GM21825 (cell line): Measurements from ENCODE around the gene ANGEL2.
A peak's percentile ranks its signal among the peaks of the same experiment; 100 is the strongest.
"Not testable (repeated sequence)": the region's sequence is repeated elsewhere in the genome, so short reads cannot be mapped to it uniquely, and the experiment has no call there.

ENCODE experiments used
- ATAC-seq: cut with Tn5 transposase; IDR thresholded peaks from one replicate; pipeline ENCODE4 v1.9.1; 2021; ENCODE audit warnings: mild to moderate bottlenecking, moderate library complexity; ENCODE audit not compliant: unreplicated experiment

ANGEL2 gene

DNA sequence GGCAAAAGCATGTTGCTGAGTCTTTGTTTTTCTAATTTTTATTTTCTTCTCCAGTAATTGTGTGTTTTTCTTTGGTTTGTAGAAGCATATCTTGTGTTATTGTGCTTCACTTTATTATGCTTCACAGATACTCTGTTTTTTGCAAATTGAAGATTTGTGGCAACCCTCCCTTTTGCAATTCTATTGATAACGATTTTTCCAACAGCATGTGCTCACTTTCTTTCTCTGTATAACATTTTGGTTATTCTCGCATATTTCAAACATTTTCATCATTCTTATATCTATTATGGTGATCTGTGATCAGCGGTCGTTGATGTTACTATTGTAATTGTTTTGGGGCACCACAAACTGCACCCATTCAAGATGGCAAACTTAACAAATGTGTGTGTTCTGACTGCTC lies 3.8 kb upstream of the ANGEL2 start:
- no peak for ATAC-seq

DNA sequence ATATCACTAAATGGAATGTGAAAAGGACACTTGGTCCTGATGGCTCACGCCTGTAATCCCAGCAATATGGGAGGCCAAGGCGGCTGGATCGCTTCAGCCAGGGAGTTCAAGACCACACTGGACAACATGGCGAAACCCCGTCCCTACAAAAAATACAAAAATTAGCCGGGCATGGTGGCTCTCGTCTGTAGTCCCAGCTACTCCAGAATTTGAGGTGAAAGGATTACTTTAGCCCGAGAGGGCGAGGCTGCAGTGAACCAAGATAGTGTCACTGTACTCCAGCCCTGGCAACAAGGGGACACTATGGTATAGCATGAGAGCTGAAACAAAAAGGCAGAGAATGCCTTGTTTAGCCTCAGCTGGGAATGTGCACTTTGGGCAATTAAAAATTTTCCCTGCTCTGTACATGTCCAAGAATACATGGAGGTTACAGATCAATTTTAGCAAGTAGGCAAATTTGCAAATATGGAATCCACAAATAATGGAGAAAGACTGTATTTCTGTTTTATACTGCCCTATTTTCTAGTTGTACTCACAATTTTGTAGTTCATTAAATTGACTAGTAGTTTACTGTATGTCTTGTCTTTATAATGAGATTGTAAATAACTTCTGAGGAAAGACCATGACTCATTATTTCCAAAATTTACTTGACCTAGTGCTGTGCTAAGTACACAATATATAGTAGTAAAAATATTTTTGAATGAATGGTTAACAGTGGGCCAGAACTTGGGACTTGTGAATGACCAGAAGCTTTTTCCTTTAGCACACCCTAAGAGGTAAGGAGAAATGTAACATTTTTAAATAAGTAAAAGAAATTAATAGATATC lies 2.0 kb upstream of the ANGEL2 start:
- ATAC-seq = no peak

GRCh38 chr1:213014642-213015041 lies 1.0 kb downstream of the ANGEL2 start:
- no peak for ATAC-seq

- ATAC-seq = peak; percentile 66
Observed at GRCh38 chr1:213008564-213008963, 7.1 kb downstream of the ANGEL2 start.

DNA sequence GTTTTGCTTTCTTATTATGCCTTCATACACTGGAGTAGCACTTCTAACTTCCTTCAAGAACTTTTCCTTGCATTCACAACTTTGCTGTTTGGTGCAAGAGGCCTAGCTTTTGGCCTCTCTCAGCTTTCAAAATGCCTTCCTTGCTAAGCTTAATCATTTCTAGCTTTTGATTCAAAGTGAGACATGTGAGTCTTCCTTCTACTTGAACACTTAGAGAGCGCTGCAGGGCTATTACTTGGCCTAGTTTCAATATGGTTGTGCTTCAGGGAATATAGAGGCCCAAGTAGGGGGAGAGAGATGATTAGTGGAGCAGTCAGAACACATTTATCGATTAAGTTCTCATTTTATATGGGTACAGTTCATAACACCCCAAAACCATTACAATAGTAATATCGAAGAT lies 12.4 kb downstream of the ANGEL2 start:
- no peak for ATAC-seq

GRCh38 chr1:212994926-212995325 lies 20.7 kb downstream of the ANGEL2 start:
- no peak for ATAC-seq

GRCh38 chr1:212993960-212994359 lies 21.7 kb downstream of the ANGEL2 start:
- ATAC-seq = not testable (repeated sequence)

DNA sequence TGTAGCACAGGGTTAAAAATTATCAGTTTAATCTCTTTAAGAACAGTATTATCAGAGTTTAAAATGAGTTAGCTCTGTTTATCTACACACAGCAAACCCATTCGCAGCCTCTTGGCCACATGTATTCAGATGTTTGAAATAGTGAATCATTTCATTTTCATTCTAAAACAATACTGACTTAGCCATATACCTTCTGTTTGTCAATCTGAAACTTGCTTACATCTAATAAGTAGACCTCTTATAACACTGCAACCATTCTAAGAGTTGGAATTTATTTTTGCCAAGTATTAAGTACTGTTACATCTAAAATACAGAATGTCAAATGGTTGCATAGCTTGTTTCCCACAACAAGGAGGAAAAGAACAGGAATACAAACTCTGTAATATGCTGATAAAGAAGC lies 25.4 kb downstream of the ANGEL2 start:
- ATAC-seq = no peak

- ATAC-seq = no peak
Observed at GRCh38 chr1:212987702-212988322, 27.9 kb downstream of the ANGEL2 start.

GRCh38 chr1:212986551-212986950 lies 29.1 kb downstream of the ANGEL2 start:
- ATAC-seq = no peak

DNA sequence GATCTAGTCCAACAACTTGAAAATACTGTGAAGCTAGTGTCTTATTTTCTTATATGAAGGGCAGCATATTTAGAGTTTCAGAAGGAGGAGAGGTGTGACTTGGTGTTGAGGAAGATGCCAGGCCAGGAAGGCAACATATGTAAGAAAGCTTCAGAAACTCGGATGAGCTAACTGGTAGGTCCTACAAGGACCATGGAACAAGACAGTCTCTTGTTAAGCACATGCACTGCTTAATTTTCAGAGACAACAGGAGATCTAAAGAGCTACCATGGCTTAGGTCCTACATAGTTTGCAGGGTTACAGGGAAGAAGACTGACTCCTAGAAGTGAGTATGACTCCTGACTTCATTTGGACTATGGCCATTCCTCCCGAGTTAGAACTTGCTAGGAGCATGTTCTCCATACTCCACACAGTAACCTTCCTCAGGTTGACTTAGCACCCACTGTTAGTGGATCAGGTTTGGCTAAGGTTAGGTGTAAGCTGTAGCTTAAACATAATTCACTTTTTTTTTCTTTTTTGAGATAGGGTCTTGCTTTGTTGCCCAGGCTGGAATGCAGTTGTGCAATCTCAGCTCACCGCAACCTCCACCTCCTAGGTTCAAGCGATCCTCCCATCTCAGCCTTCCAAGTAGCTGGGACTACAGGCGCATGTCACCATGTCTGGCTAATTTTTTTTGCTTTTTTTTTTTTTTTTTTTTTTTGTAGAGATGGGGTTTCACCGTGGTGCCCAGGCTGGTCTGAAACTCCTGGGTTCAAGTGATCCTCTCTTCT lies 31.0 kb downstream of the ANGEL2 start:
- ATAC-seq = no peak

GRCh38 chr1:212983482-212983881 lies 32.2 kb downstream of the ANGEL2 start:
- ATAC-seq = no peak

DNA sequence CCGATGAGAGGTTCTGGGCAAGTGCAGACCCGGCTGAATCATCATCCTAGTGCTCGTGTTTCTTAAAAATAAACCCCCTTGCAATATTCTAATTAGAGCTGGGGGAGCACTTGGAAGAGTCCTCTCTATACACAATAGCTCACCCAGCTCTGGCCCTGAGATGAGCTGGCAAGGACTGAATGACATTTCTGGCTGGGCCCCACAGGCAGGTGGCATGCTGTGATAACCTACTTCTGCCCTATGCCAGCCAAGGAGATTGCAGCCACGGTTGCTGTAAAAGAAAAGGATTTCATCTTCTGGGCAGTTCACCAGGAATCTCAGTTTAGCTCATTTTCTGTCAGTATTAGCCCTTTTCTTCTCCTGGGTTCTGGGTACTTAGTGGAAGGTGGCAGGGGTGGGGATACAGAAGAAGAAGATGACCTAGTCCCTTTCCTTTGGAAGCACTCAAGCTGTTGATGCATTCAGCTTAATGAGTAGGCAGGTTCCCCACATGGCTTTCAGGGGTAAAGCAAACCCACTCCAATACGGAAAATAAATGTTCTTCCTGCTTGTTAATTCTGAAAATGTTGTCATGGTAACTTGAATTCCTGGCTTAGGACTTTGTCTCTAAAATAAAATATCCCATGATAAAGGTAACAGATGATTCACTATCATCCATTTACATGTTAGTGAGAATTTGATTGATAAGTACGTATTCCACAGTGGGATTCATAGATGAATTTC lies 33.1 kb downstream of the ANGEL2 start:
- no peak for ATAC-seq

DNA sequence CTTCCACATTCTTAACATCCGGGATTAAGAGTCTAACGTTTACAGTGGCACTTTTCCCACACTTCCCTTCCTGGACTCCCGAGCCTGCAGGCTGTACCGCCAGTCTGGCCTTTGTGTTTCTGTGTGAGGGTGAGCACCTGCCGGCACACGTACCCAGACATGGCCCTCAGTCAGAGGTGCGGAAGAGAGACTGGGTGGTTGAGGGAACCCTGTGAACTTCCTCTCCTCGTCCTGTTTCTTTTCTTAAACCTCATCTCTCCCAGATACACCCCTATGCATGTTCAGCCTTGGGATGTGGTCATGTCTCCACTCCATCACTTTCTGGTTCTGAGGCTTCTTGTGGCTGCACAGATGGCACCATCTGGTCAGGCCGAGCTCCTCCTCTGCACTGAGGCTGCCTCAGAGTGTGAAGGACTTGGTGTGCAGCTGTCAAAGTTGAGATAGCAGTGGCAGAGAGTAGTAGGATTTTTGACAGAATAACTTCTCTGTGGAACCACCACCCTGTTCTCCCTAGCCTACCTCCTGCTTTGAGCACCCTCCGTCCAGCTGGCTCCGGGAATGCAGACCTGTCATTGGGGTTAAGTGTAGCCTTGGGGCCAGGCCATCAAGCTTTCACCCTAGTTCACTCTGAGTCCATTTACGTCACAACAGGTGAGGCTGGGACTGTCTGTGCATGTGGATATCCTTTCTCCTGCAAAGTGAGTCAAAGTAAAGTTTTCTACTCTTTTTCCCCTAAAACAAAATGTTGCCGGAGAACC lies 33.9 kb downstream of the ANGEL2 start:
- peak; percentile 59 for ATAC-seq

DNA sequence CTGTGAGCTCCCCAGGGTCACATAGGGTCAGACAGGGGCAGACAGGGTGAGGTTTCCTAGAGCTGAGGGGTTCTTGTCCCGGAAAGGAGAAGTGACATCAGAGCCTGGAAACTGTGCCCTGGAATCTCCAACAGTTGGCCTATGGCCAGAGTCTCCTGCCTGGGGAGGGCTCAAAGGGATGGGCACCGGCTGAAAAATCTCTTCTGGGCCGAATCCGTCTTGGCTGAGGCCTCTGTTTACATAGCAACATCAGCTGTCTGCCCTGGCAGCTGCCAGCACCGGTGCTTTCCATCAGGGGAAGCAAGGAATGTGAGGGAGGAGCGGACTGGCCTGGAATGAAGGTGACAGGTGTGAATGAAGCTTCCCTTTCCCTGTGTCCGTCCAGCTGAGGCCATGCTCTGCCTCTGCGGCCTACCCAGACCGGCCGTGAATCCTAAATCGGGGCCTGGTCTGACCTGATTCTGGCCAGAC lies 34.6 kb downstream of the ANGEL2 start:
- no peak for ATAC-seq

GRCh38 chr1:212980123-212980785 lies 35.4 kb downstream of the ANGEL2 start:
- ATAC-seq = no peak

DNA sequence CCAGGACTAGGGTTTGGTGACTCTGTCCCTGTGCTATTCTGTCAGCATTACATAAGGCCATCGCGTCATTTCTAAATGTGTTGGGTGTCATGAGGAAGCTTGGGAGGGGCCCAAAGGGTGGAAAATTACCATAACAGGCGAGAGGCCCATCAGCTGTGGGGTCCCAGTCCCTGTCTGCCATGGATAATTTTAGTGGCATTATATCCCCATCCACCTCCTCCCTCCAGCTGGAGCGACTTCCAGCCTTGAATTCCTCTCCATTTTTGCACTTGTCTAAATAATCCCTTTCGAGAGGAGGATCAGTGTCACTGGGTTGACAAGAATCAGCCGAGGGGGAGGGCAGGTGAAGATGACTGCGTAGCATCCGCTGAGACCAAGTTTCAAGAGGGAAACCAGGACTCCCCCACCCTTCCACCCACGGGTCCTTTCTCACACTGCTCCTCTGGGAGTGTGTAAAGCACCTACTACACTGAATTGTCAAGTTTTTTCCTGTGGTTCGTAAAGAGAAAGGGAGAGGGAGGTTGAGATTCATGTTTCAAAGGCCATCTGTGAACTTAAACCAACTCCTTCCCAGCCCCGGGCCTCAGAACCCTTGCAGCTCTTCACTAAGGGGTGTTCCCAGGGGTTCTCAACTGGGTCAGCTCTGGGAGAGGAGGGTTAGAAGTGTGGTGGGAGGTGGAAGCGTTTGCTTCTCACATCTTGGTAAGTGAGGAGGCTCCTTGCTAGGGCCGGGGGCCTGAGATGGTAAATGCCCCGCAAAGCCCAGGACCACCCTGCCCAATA lies 36.1 kb downstream of the ANGEL2 start:
- ATAC-seq = peak; percentile 60

DNA sequence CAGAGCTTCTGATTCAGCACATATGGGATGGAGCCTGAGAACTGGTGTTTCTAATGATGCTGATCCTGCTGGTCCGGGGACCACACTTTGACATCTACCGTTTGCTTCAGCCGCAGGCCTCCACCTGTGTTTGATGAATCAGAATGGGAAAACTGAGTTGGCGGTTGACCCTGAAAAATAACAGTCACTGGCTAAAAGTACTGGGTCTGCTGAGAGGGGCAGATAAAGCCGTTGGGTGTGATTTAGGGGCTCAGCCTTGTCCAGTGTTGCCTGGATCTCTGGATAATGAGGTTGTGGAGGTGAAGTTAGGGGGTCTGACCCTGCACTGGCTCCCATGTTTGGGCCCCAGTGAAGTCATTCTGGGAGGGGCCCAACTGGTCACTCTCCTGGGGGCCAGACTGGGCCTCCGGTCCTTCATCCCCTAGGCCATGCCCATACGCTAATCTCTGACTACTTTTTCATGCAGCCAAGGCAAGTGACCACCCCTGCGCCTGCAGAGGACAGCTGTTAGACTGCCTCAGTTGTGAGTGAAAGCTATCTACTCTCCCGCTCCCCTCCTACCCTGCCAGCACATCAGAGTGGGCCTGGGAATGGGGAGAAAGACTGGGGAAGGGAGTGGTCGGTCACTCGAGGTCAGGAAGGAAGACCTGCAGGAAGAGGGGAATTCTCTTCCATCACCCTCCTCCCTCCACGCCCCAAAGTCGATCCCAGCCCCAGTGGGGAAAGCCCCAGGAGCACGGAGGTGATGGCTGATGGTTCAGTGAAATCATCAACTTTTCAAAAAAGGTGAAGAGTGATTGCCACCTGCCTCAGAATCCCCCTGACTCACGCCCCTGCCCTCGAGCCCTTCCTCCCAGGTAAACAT lies 37.7 kb downstream of the ANGEL2 start:
- ATAC-seq = no peak
